Mesothelial cell of epicardium (in vitro differentiated cells): ENCODE results near the gene PPP4R3B. TPM values are rescaled to one million over a fixed set of nuclear protein-coding genes. Genes with fewer than 3 reads are reported as not detected.
"Not testable (repeated sequence)": the region's sequence is repeated elsewhere in the genome, so short reads cannot be mapped to it uniquely, and the experiment has no call there.

ENCODE experiments used
- DNase-seq, 2 experiments: peaks; one replicate each; pipeline ENCODE4 v3.0.0; 2021; ENCODE audit warnings: low spot score in 2 of 2; ENCODE audit not compliant: unreplicated experiment in 2 of 2
- H3K27ac Mint-ChIP-seq: 2 replicates; pipeline ENCODE4 v1.8.0; 2021; ENCODE audit warnings: mixed read lengths
- H3K27me3 Mint-ChIP-seq: 2 replicates; pipeline ENCODE4 v1.8.0; 2021; ENCODE audit warnings: low read depth, mixed read lengths
- H3K36me3 Mint-ChIP-seq: 2 replicates; pipeline ENCODE4 v1.8.0; 2021; ENCODE audit warnings: mixed read lengths
- H3K4me1 Mint-ChIP-seq: 2 replicates; pipeline ENCODE4 v1.8.0; 2021; ENCODE audit warnings: mixed read lengths
- H3K4me3 Mint-ChIP-seq: 2 replicates; pipeline ENCODE4 v1.8.0; 2021; ENCODE audit warnings: mild to moderate bottlenecking, moderate library complexity, mixed read lengths
- H3K9me3 Mint-ChIP-seq: 2 replicates; pipeline ENCODE4 v1.8.0; 2021; ENCODE audit warnings: mixed read lengths
- CTCF ChIP-seq: fragments of 200-600 bp; sonication (generic); IDR thresholded peaks from one replicate; pipeline ENCODE4 v1.5.0; 2021; ENCODE audit warnings: antibody characterized with exemption; ENCODE audit not compliant: unreplicated experiment
- total RNA-seq: library from RNA; stranded (reverse); gene quantifications from 3 replicates; pipeline ENCODE4 v1.2.1, GENCODE V29; 2021

Gene PPP4R3B
- total RNA-seq, 1 donor from 2014 or later = 52.0 TPM

GRCh38 chr2:55550368-55551102 lies 66.9 kb downstream of the PPP4R3B start:
- Mint-ChIP-seq H3K36me3 (peaks cover 28% of the 10 kb centered on the region), H3K4me3 (no peak overlapping the region), H3K4me1 (no peaks in the 10 kb centered on the region), H3K27ac (no peak overlapping the region), H3K9me3 (no peaks in the 10 kb centered on the region), H3K27me3 (no peaks in the 10 kb centered on the region)
- no peak for DNase-seq
- no peak for TF ChIP-seq CTCF

- not testable (repeated sequence) for H3K27ac Mint-ChIP-seq, H3K9me3 Mint-ChIP-seq, DNase-seq, H3K27me3 Mint-ChIP-seq, H3K4me3 Mint-ChIP-seq, H3K4me1 Mint-ChIP-seq
- H3K36me3 Mint-ChIP-seq = peaks cover 25% of the 10 kb centered on the region
Observed at GRCh38 chr2:55547679-55548078, 69.7 kb downstream of the PPP4R3B start.

GRCh38 chr2:55547001-55547400 lies 70.4 kb downstream of the PPP4R3B start:
- TF ChIP-seq CTCF = no peak
- Mint-ChIP-seq H3K36me3 (peaks cover 25% of the 10 kb centered on the region), H3K4me1 (no peaks in the 10 kb centered on the region), H3K27me3 (no peaks in the 10 kb centered on the region), H3K27ac (no peak overlapping the region), H3K4me3 (no peak overlapping the region), H3K9me3 (no peaks in the 10 kb centered on the region)
- no peak for DNase-seq

- Mint-ChIP-seq H3K9me3 (no peaks in the 10 kb centered on the region), H3K4me3 (no peak overlapping the region), H3K4me1 (no peaks in the 10 kb centered on the region), H3K27ac (no peak overlapping the region), H3K36me3 (peaks cover 37% of the 10 kb centered on the region), H3K27me3 (no peaks in the 10 kb centered on the region)
- no peak for TF ChIP-seq CTCF
- no peak for DNase-seq
Observed at GRCh38 chr2:55530539-55531081, 86.8 kb downstream of the PPP4R3B start.

GRCh38 chr2:55526174-55526573 lies 91.2 kb downstream of the PPP4R3B start:
- H3K4me3 Mint-ChIP-seq = no peak overlapping the region
- no peaks in the 10 kb centered on the region for H3K27me3 Mint-ChIP-seq
- DNase-seq = no peak
- no peaks in the 10 kb centered on the region for H3K4me1 Mint-ChIP-seq
- H3K36me3 Mint-ChIP-seq = peaks cover 28% of the 10 kb centered on the region
- H3K27ac Mint-ChIP-seq = no peak overlapping the region
- TF ChIP-seq CTCF = no peak
- H3K9me3 Mint-ChIP-seq = no peaks in the 10 kb centered on the region

- H3K4me3 Mint-ChIP-seq = no peak overlapping the region
- DNase-seq = no peak
- no peak for TF ChIP-seq CTCF
- peaks cover 20% of the 10 kb centered on the region for H3K36me3 Mint-ChIP-seq
- H3K27ac Mint-ChIP-seq = no peak overlapping the region
- peaks cover 9% of the 10 kb centered on the region for H3K4me1 Mint-ChIP-seq
- H3K27me3 Mint-ChIP-seq = no peaks in the 10 kb centered on the region
- H3K9me3 Mint-ChIP-seq = no peaks in the 10 kb centered on the region
Observed at GRCh38 chr2:55524884-55525437, 92.5 kb downstream of the PPP4R3B start.
